CD8-positive, alpha-beta memory T cell (primary cell): ENCODE data around the gene OFD1. TPM values are rescaled to one million over a fixed set of nuclear protein-coding genes. Genes with fewer than 3 reads are reported as not detected.

Experiments
- CTCF ChIA-PET: fragments of 350-600 bp; sonication (Branson Sonifier 250); formaldehyde crosslinking; loops from one replicate; lab custom pipeline; 2021; ENCODE audit warnings: antibody characterized with exemption; lab: Charles Lee
- POLR2A ChIA-PET: fragments of 350-600 bp; sonication (Branson Sonifier 250); formaldehyde crosslinking; loops from one replicate; lab custom pipeline; 2021; ENCODE audit warnings: antibody characterized with exemption; lab: Charles Lee
- DNase-seq, 5 donors: peaks; one replicate each; pipeline versions ENCODE4 v3.0.0 to v3.0.0-alpha.2; 2020 to 2022; ENCODE audit warnings: mixed read lengths in 1 of 5
- H3K27ac ChIP-seq: one replicate; pipeline ENCODE4 v1.7.0; 2013; ENCODE audit warnings: low read depth, mild to moderate bottlenecking, low read length, moderate library complexity
- H3K27me3 ChIP-seq: 2 replicates; pipeline ENCODE4 v1.7.0; 2013; ENCODE audit warnings: low read length, mild to moderate bottlenecking; ENCODE audit not compliant: insufficient read depth, poor library complexity, severe bottlenecking
- H3K36me3 ChIP-seq: 2 replicates; pipeline ENCODE4 v1.7.0; 2013; ENCODE audit warnings: mild to moderate bottlenecking, low read length, moderate library complexity; ENCODE audit not compliant: insufficient read depth
- H3K4me1 ChIP-seq: 2 replicates; pipeline ENCODE4 v1.7.0; 2013; ENCODE audit warnings: mild to moderate bottlenecking, low read length, moderate library complexity; ENCODE audit not compliant: insufficient read depth
- H3K4me3 ChIP-seq: 2 replicates; pipeline ENCODE4 v1.7.0; 2013; ENCODE audit warnings: mild to moderate bottlenecking, low read length
- H3K9me3 ChIP-seq: 2 replicates; pipeline ENCODE4 v1.7.0; 2013; ENCODE audit warnings: mild to moderate bottlenecking, low read length
- H3K27ac Mint-ChIP-seq, 8 donors: one replicate each; pipeline ENCODE4 v1.8.0; 2020 to 2021; ENCODE audit warnings: mixed read lengths in 8 of 8, mild to moderate bottlenecking in 6 of 8, inconsistent platforms in 3 of 8, moderate library complexity in 3 of 8
- H3K27me3 Mint-ChIP-seq, 2 donors: one replicate each; pipeline ENCODE4 v1.8.0; 2020 to 2021; ENCODE audit warnings: mixed read lengths in 2 of 2, mild to moderate bottlenecking in 1 of 2, moderate library complexity in 1 of 2
- H3K36me3 Mint-ChIP-seq, 3 donors: one replicate each; pipeline ENCODE4 v1.8.0; 2020 to 2021; ENCODE audit warnings: mixed read lengths in 3 of 3, inconsistent platforms in 1 of 3, mild to moderate bottlenecking in 1 of 3
- H3K4me1 Mint-ChIP-seq, 3 donors: one replicate each; pipeline ENCODE4 v1.8.0; 2020 to 2021; ENCODE audit warnings: mixed read lengths in 3 of 3, inconsistent platforms in 1 of 3, mild to moderate bottlenecking in 1 of 3
- H3K4me3 Mint-ChIP-seq, 7 donors: one replicate each; pipeline ENCODE4 v1.8.0; 2020 to 2021; ENCODE audit warnings: mixed read lengths in 7 of 7, mild to moderate bottlenecking in 6 of 7, moderate library complexity in 4 of 7, inconsistent platforms in 2 of 7
- H3K9me3 Mint-ChIP-seq, 5 donors: one replicate each; pipeline ENCODE4 v1.8.0; 2020 to 2022; ENCODE audit warnings: mixed read lengths in 5 of 5, mild to moderate bottlenecking in 3 of 5, moderate library complexity in 2 of 5, inconsistent platforms in 1 of 5
- polyA plus RNA-seq: library from polyadenylated mRNA; unstranded; fragments of 300-500 nt; fragmentation: Illumina TruSeq; gene quantifications from one replicate; pipeline ENCODE4 v1.2.3, GENCODE V29; 2021
- total RNA-seq, 2 experiments: library from RNA; stranded (reverse); gene quantifications; one replicate each; pipeline ENCODE4 v1.2.3, GENCODE V29; 2021

The OFD1 gene
- total and polyA plus RNA-seq, 3 experiments from 2014 or later, result 29.1 to 46.3 (median 30.4) TPM

DNA sequence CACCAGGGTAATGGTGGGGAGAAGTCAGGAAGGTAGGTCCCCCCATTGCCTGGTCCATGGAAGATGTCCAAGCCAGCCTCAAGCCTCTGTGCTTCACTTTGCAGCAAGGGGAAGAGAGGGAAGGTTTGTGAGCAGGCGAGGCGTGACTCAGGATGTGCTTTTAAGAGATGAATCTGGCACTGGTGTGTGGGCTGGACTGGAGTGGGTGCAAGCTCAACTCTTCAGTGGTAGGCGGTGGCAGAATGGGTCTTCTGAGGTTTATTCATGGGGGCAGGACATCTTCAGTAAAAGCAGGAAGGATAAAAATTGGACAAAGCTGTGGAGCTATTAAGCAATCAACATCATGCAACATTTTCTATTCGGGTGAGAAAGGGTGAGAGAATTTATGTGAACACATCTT, 63.0 kb downstream of the OFD1 start:
- Histone ChIP-seq H3K36me3 (no peaks in the 10 kb centered on the region), H3K27ac (no peak overlapping the region), H3K27me3 (no peaks in the 10 kb centered on the region), H3K4me1 (no peaks in the 10 kb centered on the region), H3K9me3 (no peaks in the 10 kb centered on the region), H3K4me3 (no peak overlapping the region)
- POLR2A ChIA-PET, result no interaction called here
- peaks cover 0 to 7% (median 1%) of the 10 kb centered on the region in 3 donors for H3K36me3 Mint-ChIP-seq
- CTCF ChIA-PET, result no interaction called here
- peaks cover 14 to 16% of the 10 kb centered on the region in 2 donors for H3K27me3 Mint-ChIP-seq
- no peak overlapping the region for H3K27ac Mint-ChIP-seq
- DNase-seq, result no peak
- peaks cover 0 to 4% (median 0%) of the 10 kb centered on the region in 5 donors for H3K9me3 Mint-ChIP-seq
- no peaks in the 10 kb centered on the region for H3K4me1 Mint-ChIP-seq
- H3K4me3 Mint-ChIP-seq, result no peak overlapping the region

DNA sequence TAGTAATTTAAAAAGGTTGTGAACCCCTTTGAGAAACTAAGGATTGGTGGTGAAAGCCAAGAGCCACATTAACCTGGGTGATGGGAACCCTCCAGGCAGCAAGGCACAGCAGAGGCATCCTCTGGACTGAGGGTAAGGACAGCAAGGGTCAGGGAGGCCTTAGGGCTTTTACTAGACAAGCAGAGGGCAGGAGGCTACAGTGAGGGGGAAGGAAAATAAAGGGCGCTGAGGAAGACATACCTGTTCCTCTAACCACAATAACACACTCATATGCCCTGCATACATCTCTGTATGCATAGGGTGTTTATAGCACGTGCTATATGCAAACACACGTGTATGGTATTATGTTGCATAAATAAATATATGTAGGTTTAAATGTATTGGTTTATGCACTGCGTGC, 63.6 kb downstream of the OFD1 start:
- Mint-ChIP-seq H3K27me3 (peaks cover 16% of the 10 kb centered on the region in 2 donors), H3K9me3 (peaks cover 0 to 4% (median 0%) of the 10 kb centered on the region in 5 donors), H3K36me3 (peaks cover 0 to 7% (median 1%) of the 10 kb centered on the region in 3 donors), H3K4me3 (no peak overlapping the region), H3K27ac (no peak overlapping the region), H3K4me1 (no peaks in the 10 kb centered on the region)
- H3K27me3 ChIP-seq, result no peaks in the 10 kb centered on the region
- no peaks in the 10 kb centered on the region for H3K9me3 ChIP-seq
- no peak for DNase-seq
- CTCF ChIA-PET, result no interaction called here
- H3K27ac ChIP-seq, result no peak overlapping the region
- H3K4me3 ChIP-seq, result no peak overlapping the region
- POLR2A ChIA-PET, result no interaction called here
- no peaks in the 10 kb centered on the region for H3K4me1 ChIP-seq
- H3K36me3 ChIP-seq, result no peaks in the 10 kb centered on the region

DNA sequence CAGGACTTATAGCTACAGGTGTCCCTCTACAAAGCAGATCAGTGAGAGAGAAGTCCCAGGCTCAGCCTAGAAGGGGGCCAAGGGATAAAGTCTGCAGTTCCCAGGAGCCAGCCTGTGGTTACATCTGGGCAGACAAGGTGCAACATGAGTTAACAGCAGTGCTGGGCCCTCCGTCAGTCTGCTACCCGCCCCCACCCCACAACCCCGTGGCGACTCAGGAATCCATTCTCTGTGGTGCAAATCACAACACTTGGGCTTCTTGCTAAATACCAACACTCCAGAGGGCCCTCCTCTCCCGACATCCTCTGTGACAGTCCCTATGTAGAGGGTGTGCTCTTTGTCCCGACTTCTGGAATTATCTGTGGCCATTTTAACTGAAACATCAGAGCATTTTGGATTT, 68.6 kb downstream of the OFD1 start:
- no peak overlapping the region for H3K4me3 Mint-ChIP-seq
- Histone ChIP-seq H3K36me3 (no peaks in the 10 kb centered on the region), H3K9me3 (no peaks in the 10 kb centered on the region), H3K27ac (no peak overlapping the region), H3K4me3 (no peak overlapping the region), H3K4me1 (no peaks in the 10 kb centered on the region), H3K27me3 (no peaks in the 10 kb centered on the region)
- peaks cover 17% of the 10 kb centered on the region in 2 donors for H3K27me3 Mint-ChIP-seq
- no peaks in the 10 kb centered on the region for H3K4me1 Mint-ChIP-seq
- peaks cover 0 to 4% (median 0%) of the 10 kb centered on the region in 5 donors for H3K9me3 Mint-ChIP-seq
- ChIA-PET CTCF (no interaction called here), POLR2A (no interaction called here)
- DNase-seq, result no peak
- H3K27ac Mint-ChIP-seq, result no peak overlapping the region
- H3K36me3 Mint-ChIP-seq, result peaks cover 0 to 4% (median 0%) of the 10 kb centered on the region in 3 donors

DNA sequence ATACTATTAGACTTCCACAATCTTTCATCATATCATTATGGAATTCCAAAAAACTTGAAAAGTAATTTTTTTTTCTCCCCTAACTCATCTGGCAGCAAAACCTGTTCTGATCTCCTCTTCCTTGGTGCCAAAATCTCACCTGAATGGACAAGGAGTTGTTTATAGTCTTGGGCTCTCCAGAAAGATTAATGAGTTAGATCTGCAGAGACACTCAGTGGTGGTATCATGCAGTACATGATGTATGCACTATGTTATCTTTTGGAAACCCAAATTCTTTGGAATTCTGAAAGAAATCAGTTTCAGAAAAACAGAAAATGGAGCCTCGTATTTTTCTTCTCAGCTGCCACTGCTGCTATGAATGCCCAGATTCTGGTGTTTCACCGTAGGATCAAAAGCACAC, 70.7 kb downstream of the OFD1 start:
- no peaks in the 10 kb centered on the region for H3K9me3 ChIP-seq
- no peaks in the 10 kb centered on the region for H3K36me3 ChIP-seq
- no peaks in the 10 kb centered on the region for H3K27me3 ChIP-seq
- Mint-ChIP-seq H3K9me3 (no peaks in the 10 kb centered on the region), H3K27me3 (peaks cover 13 to 17% of the 10 kb centered on the region in 2 donors), H3K27ac (no peak overlapping the region), H3K4me3 (no peak overlapping the region), H3K36me3 (no peaks in the 10 kb centered on the region), H3K4me1 (no peaks in the 10 kb centered on the region)
- H3K27ac ChIP-seq, result no peak overlapping the region
- no peak overlapping the region for H3K4me3 ChIP-seq
- ChIA-PET CTCF (no interaction called here), POLR2A (no interaction called here)
- no peak for DNase-seq
- H3K4me1 ChIP-seq, result no peaks in the 10 kb centered on the region

DNA sequence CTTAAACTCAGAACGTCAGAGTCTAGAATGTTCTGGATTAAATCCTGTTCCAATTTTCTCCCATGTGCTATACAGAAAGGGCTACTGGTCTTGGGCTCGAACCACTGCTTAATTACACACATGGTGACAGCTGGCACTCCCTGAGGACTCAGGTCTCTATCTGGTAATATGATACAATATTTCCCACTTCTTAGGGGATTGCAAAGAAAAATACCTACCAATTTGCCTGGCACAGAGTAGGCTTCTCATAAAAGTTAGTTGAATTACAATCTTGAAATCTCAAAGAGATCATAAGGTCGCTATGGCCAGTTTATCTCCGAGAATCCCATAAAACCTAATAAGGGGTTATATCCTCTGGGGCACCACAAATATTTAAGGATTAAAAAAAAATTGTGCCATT, 73.7 kb downstream of the OFD1 start:
- Mint-ChIP-seq H3K36me3 (no peaks in the 10 kb centered on the region), H3K4me3 (no peak overlapping the region), H3K4me1 (no peaks in the 10 kb centered on the region), H3K27me3 (peaks cover 15 to 16% of the 10 kb centered on the region in 2 donors), H3K27ac (no peak overlapping the region), H3K9me3 (no peaks in the 10 kb centered on the region)
- H3K9me3 ChIP-seq, result no peaks in the 10 kb centered on the region
- POLR2A ChIA-PET, result no interaction called here
- H3K36me3 ChIP-seq, result no peaks in the 10 kb centered on the region
- no peaks in the 10 kb centered on the region for H3K4me1 ChIP-seq
- CTCF ChIA-PET, result no interaction called here
- H3K27ac ChIP-seq, result no peak overlapping the region
- H3K4me3 ChIP-seq, result no peak overlapping the region
- no peak for DNase-seq
- H3K27me3 ChIP-seq, result no peaks in the 10 kb centered on the region

DNA sequence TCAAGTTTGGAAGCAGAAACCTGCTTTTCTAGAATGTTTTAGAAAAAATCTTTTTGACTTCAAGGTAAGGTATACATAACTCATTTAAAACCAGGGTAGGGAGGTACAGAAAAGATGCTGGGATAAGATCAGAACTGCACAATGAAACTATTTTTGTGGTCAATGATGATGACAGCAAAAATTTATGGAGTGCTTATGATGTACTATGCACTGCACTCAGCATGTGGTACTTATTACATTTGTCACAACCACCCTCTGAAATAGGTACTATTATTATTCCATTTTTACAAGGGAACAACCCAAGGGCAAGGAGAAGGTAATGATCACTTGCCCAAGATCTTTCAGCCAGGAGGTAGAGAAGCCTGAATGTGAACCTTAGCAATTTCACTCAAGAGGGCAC, 74.3 kb downstream of the OFD1 start:
- Histone ChIP-seq H3K9me3 (no peaks in the 10 kb centered on the region), H3K36me3 (no peaks in the 10 kb centered on the region), H3K27ac (no peak overlapping the region), H3K4me3 (no peak overlapping the region), H3K4me1 (no peaks in the 10 kb centered on the region), H3K27me3 (no peaks in the 10 kb centered on the region)
- Mint-ChIP-seq H3K9me3 (no peaks in the 10 kb centered on the region), H3K27ac (no peak overlapping the region), H3K4me3 (no peak overlapping the region), H3K4me1 (no peaks in the 10 kb centered on the region), H3K36me3 (no peaks in the 10 kb centered on the region), H3K27me3 (peaks cover 13 to 15% of the 10 kb centered on the region in 2 donors)
- CTCF ChIA-PET, result no interaction called here
- POLR2A ChIA-PET, result no interaction called here
- no peak for DNase-seq

DNA sequence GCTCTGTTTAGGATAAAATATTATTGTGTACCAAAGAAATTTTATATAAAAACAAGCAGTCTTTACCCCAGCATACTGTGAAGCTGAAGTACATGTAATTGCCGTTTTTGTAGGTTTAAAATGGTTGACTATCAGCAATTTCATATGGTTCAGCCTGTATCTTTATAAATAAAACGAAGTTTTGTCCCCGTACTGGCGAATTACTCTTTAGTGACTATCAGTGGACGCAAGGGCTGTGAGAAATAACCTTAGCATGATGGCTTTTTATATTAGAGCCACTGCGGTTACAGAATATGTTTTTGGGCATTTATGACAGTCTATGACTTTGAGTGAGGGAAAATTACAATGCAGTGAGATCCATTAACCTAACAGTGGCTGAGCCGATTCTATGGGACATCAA, 81.1 kb downstream of the OFD1 start:
- Histone ChIP-seq H3K36me3 (no peaks in the 10 kb centered on the region), H3K27ac (no peak overlapping the region), H3K4me1 (no peaks in the 10 kb centered on the region), H3K4me3 (no peak overlapping the region), H3K27me3 (no peaks in the 10 kb centered on the region), H3K9me3 (no peaks in the 10 kb centered on the region)
- POLR2A ChIA-PET, result no interaction called here
- Mint-ChIP-seq H3K9me3 (no peaks in the 10 kb centered on the region), H3K4me3 (no peak overlapping the region), H3K27me3 (peaks cover 14 to 30% of the 10 kb centered on the region in 2 donors), H3K36me3 (no peaks in the 10 kb centered on the region), H3K27ac (no peak overlapping the region), H3K4me1 (no peaks in the 10 kb centered on the region)
- CTCF ChIA-PET, result no interaction called here
- no peak for DNase-seq

DNA sequence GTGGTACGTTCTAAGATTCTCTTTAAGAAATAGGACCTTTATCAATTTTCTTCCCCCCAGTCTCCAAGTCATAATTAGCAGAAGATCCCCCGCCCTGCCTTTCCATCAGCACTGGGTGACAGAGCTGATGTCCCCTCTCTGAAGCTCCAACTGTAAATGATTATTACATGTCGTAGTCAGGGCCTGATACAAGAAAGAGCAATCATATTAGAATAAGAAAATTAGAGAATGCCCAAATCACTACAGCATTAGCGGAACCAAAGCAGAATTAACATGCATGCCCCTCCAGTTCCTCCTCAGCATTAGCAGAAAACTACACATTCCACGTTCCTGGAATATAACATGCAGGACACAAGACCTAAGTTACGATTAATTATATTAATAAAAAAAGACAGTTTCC, 81.6 kb downstream of the OFD1 start:
- no peaks in the 10 kb centered on the region for H3K36me3 Mint-ChIP-seq
- H3K27me3 ChIP-seq, result no peaks in the 10 kb centered on the region
- no peak for DNase-seq
- no peak overlapping the region for H3K4me3 Mint-ChIP-seq
- H3K27me3 Mint-ChIP-seq, result peaks cover 14 to 30% of the 10 kb centered on the region in 2 donors
- H3K9me3 Mint-ChIP-seq, result no peaks in the 10 kb centered on the region
- no peak overlapping the region for H3K4me3 ChIP-seq
- ChIA-PET POLR2A (no interaction called here), CTCF (no interaction called here)
- no peaks in the 10 kb centered on the region for H3K4me1 ChIP-seq
- no peaks in the 10 kb centered on the region for H3K9me3 ChIP-seq
- no peaks in the 10 kb centered on the region for H3K4me1 Mint-ChIP-seq
- no peak overlapping the region for H3K27ac ChIP-seq
- no peak overlapping the region for H3K27ac Mint-ChIP-seq
- no peaks in the 10 kb centered on the region for H3K36me3 ChIP-seq
